ENCODE data around the gene ACBD6. TPM values are rescaled to one million over a fixed set of nuclear protein-coding genes. Genes with fewer than 3 reads are reported as not detected.

The ACBD6 gene
- total RNA-seq, 4 donors from 2014 or later: 26.6 to 51.3 (median 34.4) TPM

DNA sequence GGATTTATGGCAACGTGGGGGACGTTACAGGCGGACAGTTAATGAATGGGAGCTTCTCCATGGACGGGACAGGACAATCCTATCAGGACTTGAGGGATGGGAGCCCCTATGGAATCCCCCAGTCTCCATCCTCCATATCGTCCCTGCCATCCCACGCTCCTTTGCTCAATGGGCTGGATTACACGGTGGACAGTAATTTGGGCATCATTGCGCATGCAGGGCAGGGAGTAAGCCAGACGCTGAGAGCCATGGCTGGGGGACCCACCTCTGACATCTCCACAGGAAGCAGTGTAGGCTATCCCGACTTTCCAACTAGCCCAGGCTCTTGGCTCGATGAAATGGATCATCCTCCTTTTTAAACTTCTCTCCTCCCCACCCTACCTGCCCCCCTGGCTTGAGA lies 228.2 kb downstream of the ACBD6 start:
- TF ChIP-seq, protein P1, sequence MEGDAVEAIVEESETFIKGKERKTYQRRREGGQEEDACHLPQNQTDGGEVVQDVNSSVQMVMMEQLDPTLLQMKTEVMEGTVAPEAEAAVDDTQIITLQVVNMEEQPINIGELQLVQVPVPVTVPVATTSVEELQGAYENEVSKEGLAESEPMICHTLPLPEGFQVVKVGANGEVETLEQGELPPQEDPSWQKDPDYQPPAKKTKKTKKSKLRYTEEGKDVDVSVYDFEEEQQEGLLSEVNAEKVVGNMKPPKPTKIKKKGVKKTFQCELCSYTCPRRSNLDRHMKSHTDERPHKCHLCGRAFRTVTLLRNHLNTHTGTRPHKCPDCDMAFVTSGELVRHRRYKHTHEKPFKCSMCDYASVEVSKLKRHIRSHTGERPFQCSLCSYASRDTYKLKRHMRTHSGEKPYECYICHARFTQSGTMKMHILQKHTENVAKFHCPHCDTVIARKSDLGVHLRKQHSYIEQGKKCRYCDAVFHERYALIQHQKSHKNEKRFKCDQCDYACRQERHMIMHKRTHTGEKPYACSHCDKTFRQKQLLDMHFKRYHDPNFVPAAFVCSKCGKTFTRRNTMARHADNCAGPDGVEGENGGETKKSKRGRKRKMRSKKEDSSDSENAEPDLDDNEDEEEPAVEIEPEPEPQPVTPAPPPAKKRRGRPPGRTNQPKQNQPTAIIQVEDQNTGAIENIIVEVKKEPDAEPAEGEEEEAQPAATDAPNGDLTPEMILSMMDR (IDR thresholded peaks at IDR 0.05): no peak
- no peak for TF ChIP-seq POLR2A (IDR thresholded peaks at IDR 0.05)
- Histone ChIP-seq H3K9me3 (no peaks in the 10 kb centered on the region), H3K4me1 (no peaks in the 10 kb centered on the region), H3K27me3 (no peaks in the 10 kb centered on the region), H3K36me3 (peaks cover 0 to 44% (median 0%) of the 10 kb centered on the region in 3 donors), H3K27ac (no peak overlapping the region), H3K4me3 (no peak overlapping the region)
- intact Hi-C loops (cut with DNase I): no loop called here
- 97% methylated on average over 11 of the region's 11 CpGs; no CpG with 5 or more reads in 1 of the 2 donors for WGBS, 2 donors
- DNase-seq: no peak

DNA sequence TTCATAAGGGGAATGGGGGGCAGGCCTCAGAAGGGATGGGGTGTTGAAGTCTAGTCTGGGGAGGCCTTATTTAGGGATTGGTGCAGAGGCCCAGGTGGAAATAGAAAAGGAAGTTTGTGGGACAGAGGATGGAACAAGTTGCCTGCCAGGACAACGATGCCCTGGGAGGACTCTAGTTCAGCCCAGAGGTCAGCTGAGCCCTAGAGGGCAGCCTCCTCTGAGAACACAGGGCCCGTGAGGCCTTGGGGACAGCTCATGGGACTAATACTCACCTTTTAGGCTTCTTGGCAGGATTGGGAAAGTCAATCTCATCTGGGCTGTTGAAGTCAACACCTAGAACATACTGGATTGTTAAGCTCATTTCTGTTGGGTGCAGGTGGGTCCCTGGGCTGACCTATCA lies 229.3 kb downstream of the ACBD6 start:
- intact Hi-C loops (cut with DNase I): no loop called here
- no peak for TF ChIP-seq POLR2A (IDR thresholded peaks at IDR 0.05)
- TF ChIP-seq, protein P1 (IDR thresholded peaks at IDR 0.05): no peak
- Histone ChIP-seq H3K27ac (no peak overlapping the region), H3K9me3 (no peaks in the 10 kb centered on the region), H3K4me3 (no peak overlapping the region), H3K36me3 (peaks cover 0 to 32% (median 0%) of the 10 kb centered on the region in 3 donors), H3K4me1 (no peaks in the 10 kb centered on the region), H3K27me3 (no peaks in the 10 kb centered on the region)
- WGBS, 2 donors: 94 to 100% methylated on average over 1 to 2 of the region's 2 CpGs
- DNase-seq: no peak

DNA sequence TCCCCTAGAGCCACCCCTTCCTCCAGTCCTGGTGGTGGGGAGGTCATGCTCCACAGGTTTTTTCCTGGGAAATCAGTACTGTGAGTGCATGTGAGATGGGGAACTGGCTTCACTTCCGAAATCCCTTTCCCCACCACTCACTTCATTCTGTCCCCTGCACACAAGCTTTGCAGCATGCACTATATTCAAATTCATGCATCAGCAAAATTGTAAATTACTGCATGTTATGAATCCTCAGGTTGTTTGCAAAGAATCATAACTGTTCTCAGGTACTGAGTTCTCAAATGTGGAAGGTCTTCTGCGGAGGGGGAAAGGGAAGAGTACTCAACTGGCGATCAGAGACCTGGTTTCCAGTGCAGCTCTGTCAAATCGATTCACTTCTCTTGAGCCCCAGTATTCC lies 230.0 kb downstream of the ACBD6 start:
- no peak overlapping the region for H3K4me3 ChIP-seq
- peaks cover 0 to 31% (median 0%) of the 10 kb centered on the region in 3 donors for H3K36me3 ChIP-seq
- no peaks in the 10 kb centered on the region for H3K27me3 ChIP-seq
- DNase-seq: no peak
- no peak overlapping the region for H3K27ac ChIP-seq
- intact Hi-C loops (cut with DNase I): no loop called here
- TF ChIP-seq, protein P1 (IDR thresholded peaks at IDR 0.05): no peak
- no peak for TF ChIP-seq POLR2A (IDR thresholded peaks at IDR 0.05)
- no peaks in the 10 kb centered on the region for H3K4me1 ChIP-seq
- no peaks in the 10 kb centered on the region for H3K9me3 ChIP-seq
- 84 to 86% methylated on average over 4 of the region's 4 CpGs for whole genome bisulfite sequencing, 2 donors

DNA sequence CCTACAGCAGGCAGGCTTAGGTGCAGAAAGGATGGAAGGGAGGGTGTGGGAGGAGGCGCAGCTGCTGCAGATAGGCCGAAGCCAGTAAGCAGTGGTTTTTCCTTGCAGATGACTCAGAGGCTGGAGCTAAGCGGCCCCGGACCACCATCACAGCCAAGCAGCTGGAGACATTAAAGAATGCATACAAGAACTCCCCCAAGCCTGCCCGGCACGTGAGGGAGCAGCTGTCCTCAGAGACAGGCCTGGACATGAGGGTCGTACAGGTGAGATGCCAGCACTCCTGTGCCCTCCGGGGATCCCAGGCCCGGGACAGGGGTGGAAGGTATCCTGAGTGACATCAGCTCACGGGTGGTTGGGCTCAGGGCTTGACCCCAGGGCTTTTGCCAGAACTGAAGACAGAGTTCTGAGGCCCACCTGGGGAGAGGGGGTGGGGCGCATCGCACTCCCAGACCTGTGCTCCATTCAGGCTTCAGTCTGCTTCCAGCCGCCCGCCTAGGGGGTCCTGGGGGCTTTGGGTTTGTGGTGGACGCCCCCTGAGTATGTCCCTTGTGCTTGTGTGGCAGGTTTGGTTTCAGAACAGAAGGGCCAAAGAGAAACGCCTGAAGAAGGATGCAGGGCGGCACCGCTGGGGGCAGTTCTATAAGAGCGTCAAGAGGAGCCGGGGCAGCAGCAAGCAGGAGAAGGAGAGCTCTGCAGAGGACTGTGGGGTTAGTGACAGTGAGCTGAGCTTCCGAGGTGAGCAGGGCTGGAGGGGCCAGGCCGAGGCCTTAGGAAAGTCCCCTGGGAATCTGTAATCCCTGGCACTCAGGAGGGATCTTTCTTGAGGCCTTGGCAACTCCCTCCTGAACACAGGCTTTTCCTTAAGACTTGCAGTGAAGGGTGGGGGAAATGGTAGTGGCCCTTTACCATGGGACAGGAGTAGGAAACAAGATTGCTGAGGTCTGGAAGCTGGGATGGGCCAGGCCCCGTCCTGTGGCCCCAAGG lies 230.8 kb downstream of the ACBD6 start:
- WGBS, 2 donors: 70 to 72% methylated on average over 16 to 17 of the region's 23 CpGs
- no peaks in the 10 kb centered on the region for H3K27me3 ChIP-seq
- no peaks in the 10 kb centered on the region for H3K9me3 ChIP-seq
- DNase-seq: no peak
- H3K4me3 ChIP-seq: no peak overlapping the region
- intact Hi-C loops (cut with DNase I): no loop called here
- peaks cover 0 to 29% (median 0%) of the 10 kb centered on the region in 3 donors for H3K36me3 ChIP-seq
- H3K27ac ChIP-seq: no peak overlapping the region
- TF ChIP-seq, protein P1 (IDR thresholded peaks at IDR 0.05): no peak
- no peak for TF ChIP-seq POLR2A (IDR thresholded peaks at IDR 0.05)
- no peaks in the 10 kb centered on the region for H3K4me1 ChIP-seq

DNA sequence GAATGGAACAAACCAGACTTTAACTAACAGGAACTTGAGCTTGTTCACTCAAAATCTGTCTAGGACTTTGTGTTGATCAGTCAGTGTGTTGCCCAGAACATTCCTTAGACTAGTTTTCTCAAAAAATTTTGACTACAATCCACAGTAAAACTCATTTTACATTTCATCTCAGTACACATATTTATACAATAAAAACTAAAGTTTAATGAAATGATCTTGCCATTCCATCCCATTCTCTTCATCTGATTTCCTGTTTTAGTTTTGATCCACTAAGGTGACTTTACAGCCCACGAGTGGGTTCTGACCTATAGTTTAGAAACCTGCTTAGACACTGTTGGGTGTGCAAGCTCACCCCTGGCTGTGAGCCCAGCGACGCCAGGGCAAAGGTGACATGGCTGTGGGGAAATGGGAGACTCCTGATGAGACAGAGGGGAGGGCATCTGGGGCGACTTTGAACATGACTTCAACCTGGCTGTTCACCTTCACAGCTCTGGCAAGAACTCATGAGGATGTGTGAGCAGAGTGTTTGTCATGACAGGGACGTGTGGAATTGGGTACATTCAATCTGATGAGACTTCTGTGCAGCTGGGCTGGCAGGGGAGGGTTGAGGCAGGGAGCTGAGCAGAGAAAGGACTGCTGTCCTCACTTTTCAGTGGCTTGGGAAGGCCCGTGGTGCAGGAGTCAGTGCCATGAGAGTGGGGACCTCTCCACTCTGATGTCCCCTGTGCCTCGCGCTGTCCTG lies 231.7 kb downstream of the ACBD6 start:
- H3K9me3 ChIP-seq: no peaks in the 10 kb centered on the region
- H3K4me3 ChIP-seq: no peak overlapping the region
- TF ChIP-seq, protein P1 (IDR thresholded peaks at IDR 0.05): no peak
- no peak for TF ChIP-seq POLR2A (IDR thresholded peaks at IDR 0.05)
- H3K4me1 ChIP-seq: no peaks in the 10 kb centered on the region
- no peaks in the 10 kb centered on the region for H3K27me3 ChIP-seq
- H3K36me3 ChIP-seq: peaks cover 0 to 23% (median 0%) of the 10 kb centered on the region in 3 donors
- 71 to 73% methylated on average over 6 to 8 of the region's 8 CpGs for WGBS, 2 donors
- intact Hi-C loops (cut with DNase I): no loop called here
- no peak overlapping the region for H3K27ac ChIP-seq
- no peak for DNase-seq
